Hippocampal formation (tissue), 2 donors: Measurements from ENCODE around the gene ITSN1.

Source experiments
- DNase-seq, 2 donors: peaks; one replicate each; lab custom pipeline; 2025; lab: John Stamatoyannopoulos, UW

Gene ITSN1

GRCh38 chr21:33839167-33839716 is 196.9 kb downstream of the ITSN1 start:
- no peak for DNase-seq

GRCh38 chr21:33839806-33840205 is 197.5 kb downstream of the ITSN1 start:
- DNase-seq = no peak

- no peak for DNase-seq
Observed at GRCh38 chr21:33840771-33841170, 198.5 kb downstream of the ITSN1 start.

GRCh38 chr21:33841561-33841960 is 199.3 kb downstream of the ITSN1 start:
- DNase-seq = no peak

GRCh38 chr21:33843216-33843615 is 200.9 kb downstream of the ITSN1 start:
- no peak for DNase-seq

GRCh38 chr21:33844104-33844889 is 202.0 kb downstream of the ITSN1 start:
- no peak for DNase-seq

- no peak for DNase-seq
Observed at GRCh38 chr21:33844890-33845205, 202.5 kb downstream of the ITSN1 start.

- DNase-seq = no peak
Observed at GRCh38 chr21:33846141-33846540, 203.8 kb downstream of the ITSN1 start.

- no peak for DNase-seq
Observed at GRCh38 chr21:33847588-33848248, 205.4 kb downstream of the ITSN1 start.

- DNase-seq = no peak
Observed at GRCh38 chr21:33848249-33848953, 206.1 kb downstream of the ITSN1 start.

GRCh38 chr21:33849834-33850233 is 207.5 kb downstream of the ITSN1 start:
- no peak for DNase-seq

GRCh38 chr21:33850401-33850800 is 208.1 kb downstream of the ITSN1 start:
- DNase-seq = no peak

GRCh38 chr21:33850985-33851384 is 208.7 kb downstream of the ITSN1 start:
- no peak for DNase-seq

GRCh38 chr21:33852485-33852884 is 210.2 kb downstream of the ITSN1 start:
- DNase-seq = no peak

GRCh38 chr21:33854604-33855003 is 212.3 kb downstream of the ITSN1 start:
- no peak for DNase-seq

GRCh38 chr21:33855190-33855589 is 212.9 kb downstream of the ITSN1 start:
- DNase-seq = no peak

- DNase-seq = no peak
Observed at GRCh38 chr21:33856893-33857527, 214.7 kb downstream of the ITSN1 start.

- DNase-seq = no peak
Observed at GRCh38 chr21:33857846-33858666, 215.8 kb downstream of the ITSN1 start.

- DNase-seq = no peak
Observed at GRCh38 chr21:33858667-33859372, 216.5 kb downstream of the ITSN1 start.

GRCh38 chr21:33859373-33860102 is 217.2 kb downstream of the ITSN1 start:
- DNase-seq = no peak
